WTC11 (cell line): ENCODE measurements around the gene PCDHA1.

ENCODE experiments used
- ETV6 ChIP-seq: sonication (generic); formaldehyde crosslinking; IDR thresholded peaks from 2 replicates; pipeline ENCODE4 v1.8.1; 2022; ENCODE audit warnings: mild to moderate bottlenecking, missing genetic modification reagents
- JUN ChIP-seq: sonication (generic); formaldehyde crosslinking; IDR thresholded peaks from 2 replicates; pipeline ENCODE4 v1.8.0; 2023; ENCODE audit warnings: mild to moderate bottlenecking, missing genetic modification reagents
- NR2C2 ChIP-seq: sonication (generic); formaldehyde crosslinking; IDR thresholded peaks from 2 replicates; pipeline ENCODE4 v1.8.0; 2022; ENCODE audit warnings: mild to moderate bottlenecking, missing genetic modification reagents
- SMAD3 ChIP-seq: sonication (generic); formaldehyde crosslinking; IDR thresholded peaks from 2 replicates; pipeline ENCODE4 v1.8.0; 2022; ENCODE audit warnings: missing genetic modification reagents, mild to moderate bottlenecking, borderline replicate concordance
- ZNF416 ChIP-seq: fragments of 250-450 bp; sonication (Bioruptor Pico); IDR thresholded peaks from 2 replicates; pipeline ENCODE4 v1.9.0; 2021; ENCODE audit warnings: mild to moderate bottlenecking, inconsistent platforms
- TF ChIP-seq, protein P1 (sequence below): fragments of 200-600 bp; IDR thresholded peaks from 2 replicates; pipeline ENCODE4 v1.8.0; 2022; ENCODE audit warnings: antibody characterized with exemption
- TF ChIP-seq, protein P2 (sequence below): sonication (generic); formaldehyde crosslinking; IDR thresholded peaks from 2 replicates; pipeline ENCODE4 v1.8.1; 2023; ENCODE audit warnings: mild to moderate bottlenecking, moderate library complexity, missing genetic modification reagents
- TF ChIP-seq, protein P3 (sequence below): sonication (generic); formaldehyde crosslinking; IDR thresholded peaks from 2 replicates; pipeline ENCODE4 v1.8.0; 2022; ENCODE audit warnings: mild to moderate bottlenecking, missing genetic modification reagents
- TF ChIP-seq, protein P4 (sequence below): sonication (generic); formaldehyde crosslinking; IDR thresholded peaks from 2 replicates; pipeline ENCODE4 v1.8.0; 2022; ENCODE audit warnings: mild to moderate bottlenecking, missing genetic modification reagents
- TF ChIP-seq, protein P5 (sequence below): sonication (generic); formaldehyde crosslinking; IDR thresholded peaks from 2 replicates; pipeline ENCODE4 v1.8.0; 2023; ENCODE audit warnings: missing genetic modification reagents

DNA sequence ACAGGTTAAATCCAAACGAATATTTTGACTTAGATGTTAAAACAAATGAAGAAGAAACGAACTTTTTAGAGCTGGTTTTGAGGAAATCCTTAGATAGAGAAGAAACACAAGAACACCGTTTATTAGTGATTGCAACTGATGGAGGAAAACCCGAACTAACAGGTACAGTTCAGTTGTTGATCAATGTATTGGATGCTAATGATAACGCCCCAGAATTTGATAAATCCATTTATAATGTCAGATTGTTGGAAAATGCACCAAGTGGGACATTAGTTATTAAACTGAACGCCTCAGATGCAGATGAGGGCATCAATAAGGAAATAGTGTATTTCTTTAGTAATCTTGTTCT, 36.3 kb downstream of the PCDHA1 start:
- TF ChIP-seq ETV6 (CRISPR knock-in tag) (no peak), ZNF416 (no peak), SMAD3 (CRISPR knock-in tag) (no peak), JUN (CRISPR knock-in tag) (no peak), NR2C2 (no peak)
- TF ChIP-seq, protein P1, sequence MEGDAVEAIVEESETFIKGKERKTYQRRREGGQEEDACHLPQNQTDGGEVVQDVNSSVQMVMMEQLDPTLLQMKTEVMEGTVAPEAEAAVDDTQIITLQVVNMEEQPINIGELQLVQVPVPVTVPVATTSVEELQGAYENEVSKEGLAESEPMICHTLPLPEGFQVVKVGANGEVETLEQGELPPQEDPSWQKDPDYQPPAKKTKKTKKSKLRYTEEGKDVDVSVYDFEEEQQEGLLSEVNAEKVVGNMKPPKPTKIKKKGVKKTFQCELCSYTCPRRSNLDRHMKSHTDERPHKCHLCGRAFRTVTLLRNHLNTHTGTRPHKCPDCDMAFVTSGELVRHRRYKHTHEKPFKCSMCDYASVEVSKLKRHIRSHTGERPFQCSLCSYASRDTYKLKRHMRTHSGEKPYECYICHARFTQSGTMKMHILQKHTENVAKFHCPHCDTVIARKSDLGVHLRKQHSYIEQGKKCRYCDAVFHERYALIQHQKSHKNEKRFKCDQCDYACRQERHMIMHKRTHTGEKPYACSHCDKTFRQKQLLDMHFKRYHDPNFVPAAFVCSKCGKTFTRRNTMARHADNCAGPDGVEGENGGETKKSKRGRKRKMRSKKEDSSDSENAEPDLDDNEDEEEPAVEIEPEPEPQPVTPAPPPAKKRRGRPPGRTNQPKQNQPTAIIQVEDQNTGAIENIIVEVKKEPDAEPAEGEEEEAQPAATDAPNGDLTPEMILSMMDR = no peak
- TF ChIP-seq, protein P2, sequence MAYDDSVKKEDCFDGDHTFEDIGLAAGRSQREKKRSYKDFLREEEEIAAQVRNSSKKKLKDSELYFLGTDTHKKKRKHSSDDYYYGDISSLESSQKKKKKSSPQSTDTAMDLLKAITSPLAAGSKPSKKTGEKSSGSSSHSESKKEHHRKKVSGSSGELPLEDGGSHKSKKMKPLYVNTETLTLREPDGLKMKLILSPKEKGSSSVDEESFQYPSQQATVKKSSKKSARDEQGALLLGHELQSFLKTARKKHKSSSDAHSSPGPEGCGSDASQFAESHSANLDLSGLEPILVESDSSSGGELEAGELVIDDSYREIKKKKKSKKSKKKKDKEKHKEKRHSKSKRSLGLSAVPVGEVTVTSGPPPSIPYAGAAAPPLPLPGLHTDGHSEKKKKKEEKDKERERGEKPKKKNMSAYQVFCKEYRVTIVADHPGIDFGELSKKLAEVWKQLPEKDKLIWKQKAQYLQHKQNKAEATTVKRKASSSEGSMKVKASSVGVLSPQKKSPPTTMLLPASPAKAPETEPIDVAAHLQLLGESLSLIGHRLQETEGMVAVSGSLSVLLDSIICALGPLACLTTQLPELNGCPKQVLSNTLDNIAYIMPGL (CRISPR knock-in tag) = no peak
- TF ChIP-seq, protein P3, sequence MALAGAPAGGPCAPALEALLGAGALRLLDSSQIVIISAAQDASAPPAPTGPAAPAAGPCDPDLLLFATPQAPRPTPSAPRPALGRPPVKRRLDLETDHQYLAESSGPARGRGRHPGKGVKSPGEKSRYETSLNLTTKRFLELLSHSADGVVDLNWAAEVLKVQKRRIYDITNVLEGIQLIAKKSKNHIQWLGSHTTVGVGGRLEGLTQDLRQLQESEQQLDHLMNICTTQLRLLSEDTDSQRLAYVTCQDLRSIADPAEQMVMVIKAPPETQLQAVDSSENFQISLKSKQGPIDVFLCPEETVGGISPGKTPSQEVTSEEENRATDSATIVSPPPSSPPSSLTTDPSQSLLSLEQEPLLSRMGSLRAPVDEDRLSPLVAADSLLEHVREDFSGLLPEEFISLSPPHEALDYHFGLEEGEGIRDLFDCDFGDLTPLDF (CRISPR knock-in tag) = no peak
- TF ChIP-seq, protein P4, sequence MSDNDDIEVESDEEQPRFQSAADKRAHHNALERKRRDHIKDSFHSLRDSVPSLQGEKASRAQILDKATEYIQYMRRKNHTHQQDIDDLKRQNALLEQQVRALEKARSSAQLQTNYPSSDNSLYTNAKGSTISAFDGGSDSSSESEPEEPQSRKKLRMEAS (CRISPR knock-in tag) = no peak
- TF ChIP-seq, protein P5, sequence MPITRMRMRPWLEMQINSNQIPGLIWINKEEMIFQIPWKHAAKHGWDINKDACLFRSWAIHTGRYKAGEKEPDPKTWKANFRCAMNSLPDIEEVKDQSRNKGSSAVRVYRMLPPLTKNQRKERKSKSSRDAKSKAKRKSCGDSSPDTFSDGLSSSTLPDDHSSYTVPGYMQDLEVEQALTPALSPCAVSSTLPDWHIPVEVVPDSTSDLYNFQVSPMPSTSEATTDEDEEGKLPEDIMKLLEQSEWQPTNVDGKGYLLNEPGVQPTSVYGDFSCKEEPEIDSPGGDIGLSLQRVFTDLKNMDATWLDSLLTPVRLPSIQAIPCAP (CRISPR knock-in tag) = no peak
